Measurements from ENCODE around the gene FARP2.

The FARP2 gene

GRCh38 chr2:241532168-241532567, 176.1 kb downstream of the FARP2 start:
- no peak for DNase-seq (ENCODE audit: low read depth)
- no peak overlapping the region for H3K4me3 ChIP-seq (ENCODE audit: low read depth, low read length)
- TF ChIP-seq POLR2A (IDR thresholded peaks at IDR 0.05; ENCODE audit: extremely low read depth, insufficient read length): no peak
- no peak for TF ChIP-seq CTCF (IDR thresholded peaks at IDR 0.05; ENCODE audit: low read depth, low read length)
- TF ChIP-seq MAX (IDR thresholded peaks at IDR 0.05; ENCODE audit: low read depth, low read length): no peak
- TF ChIP-seq MYC (IDR thresholded peaks at IDR 0.05; ENCODE audit: low read depth, low read length): no peak

- H3K4me3 ChIP-seq (ENCODE audit: low read depth, low read length): no peak overlapping the region
- no peak for TF ChIP-seq CTCF (IDR thresholded peaks at IDR 0.05; ENCODE audit: low read depth, low read length)
- no peak for TF ChIP-seq MAX (IDR thresholded peaks at IDR 0.05; ENCODE audit: low read depth, low read length)
- TF ChIP-seq MYC (IDR thresholded peaks at IDR 0.05; ENCODE audit: low read depth, low read length): no peak
- TF ChIP-seq POLR2A (IDR thresholded peaks at IDR 0.05; ENCODE audit: extremely low read depth, insufficient read length): no peak
- DNase-seq (ENCODE audit: low read depth): no peak
Measured at GRCh38 chr2:241532733-241533601, 176.9 kb downstream of the FARP2 start.

- H3K4me3 ChIP-seq (ENCODE audit: low read depth, low read length): no peak overlapping the region
- no peak for DNase-seq (ENCODE audit: low read depth)
- TF ChIP-seq POLR2A (IDR thresholded peaks at IDR 0.05; ENCODE audit: extremely low read depth, insufficient read length) (no peak), MYC (IDR thresholded peaks at IDR 0.05; ENCODE audit: low read depth, low read length) (no peak), CTCF (IDR thresholded peaks at IDR 0.05; ENCODE audit: low read depth, low read length) (no peak), MAX (IDR thresholded peaks at IDR 0.05; ENCODE audit: low read depth, low read length) (no peak)
Measured at GRCh38 chr2:241534293-241534692, 178.2 kb downstream of the FARP2 start.

GRCh38 chr2:241534701-241535375, 178.8 kb downstream of the FARP2 start:
- no peak overlapping the region for H3K4me3 ChIP-seq (ENCODE audit: low read depth, low read length)
- TF ChIP-seq POLR2A (IDR thresholded peaks at IDR 0.05; ENCODE audit: extremely low read depth, insufficient read length): no peak
- no peak for TF ChIP-seq MAX (IDR thresholded peaks at IDR 0.05; ENCODE audit: low read depth, low read length)
- TF ChIP-seq MYC (IDR thresholded peaks at IDR 0.05; ENCODE audit: low read depth, low read length): no peak
- no peak for DNase-seq (ENCODE audit: low read depth)

- H3K4me3 ChIP-seq (ENCODE audit: low read depth, low read length): no peak overlapping the region
- no peak for DNase-seq (ENCODE audit: low read depth)
Measured at GRCh38 chr2:241535871-241536655, 180.0 kb downstream of the FARP2 start.

More at GRCh38 chr2:241535871-241536655, 180.0 kb downstream of the FARP2 start:
- TF ChIP-seq MYC (IDR thresholded peaks at IDR 0.05; ENCODE audit: low read depth, low read length) (no peak), CTCF (IDR thresholded peaks at IDR 0.05; ENCODE audit: low read depth, low read length) (no peak), MAX (IDR thresholded peaks at IDR 0.05; ENCODE audit: low read depth, low read length) (no peak), POLR2A (IDR thresholded peaks at IDR 0.05; ENCODE audit: extremely low read depth, insufficient read length) (no peak)
